SK-N-MC (cell line): ENCODE measurements around the gene MAGEA8.

Experiments
- EZH2 ChIP-seq: fragments of 200-600 bp; sonication (generic); IDR thresholded peaks from one replicate; pipeline ENCODE4 v1.6.1; 2017; ENCODE audit warnings: antibody characterized with exemption
- POLR2AphosphoS5 ChIP-seq: IDR thresholded peaks from 2 replicates; pipeline ENCODE4 v1.6.1; 2012; ENCODE audit warnings: mild to moderate bottlenecking, low read depth, low read length, borderline replicate concordance

DNA sequence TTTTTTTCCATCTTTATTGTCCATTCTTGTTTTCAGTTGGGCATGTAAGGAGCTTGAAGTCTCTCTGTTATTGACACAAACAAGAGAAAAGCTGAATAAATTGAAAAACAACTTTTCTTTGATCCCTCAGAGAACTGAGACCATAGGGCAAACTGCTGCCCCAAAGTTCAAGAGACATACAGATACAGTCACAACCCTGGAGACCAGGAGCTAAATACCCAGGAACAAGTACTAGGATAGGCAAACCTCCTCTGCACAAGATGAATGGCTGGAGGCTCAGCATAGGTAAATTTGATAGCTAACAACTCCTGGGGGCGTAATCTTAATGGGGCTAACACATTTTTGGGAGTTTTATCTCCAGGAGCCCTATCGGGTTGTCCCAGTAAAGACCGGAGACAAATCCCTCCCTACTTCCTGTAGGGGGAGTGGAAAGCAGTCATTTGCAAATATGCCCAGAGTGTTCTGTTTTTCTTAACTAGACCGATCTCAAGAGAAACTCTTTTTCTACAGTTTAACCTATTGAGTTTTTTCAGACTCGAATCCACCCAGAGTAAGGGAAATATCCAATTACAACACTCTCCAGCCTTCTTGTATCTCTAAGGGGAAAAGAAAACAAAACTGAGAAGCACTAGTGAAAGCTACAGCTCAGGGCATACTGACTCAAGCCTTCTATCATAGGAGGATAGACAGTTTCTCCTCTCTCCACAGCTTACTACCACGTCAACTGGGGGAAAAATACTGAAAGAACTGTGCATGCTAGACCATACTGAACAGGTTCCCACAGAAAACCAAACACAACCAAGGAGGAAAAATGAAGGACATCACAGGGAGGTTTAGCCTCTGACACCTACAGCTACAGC is 23.1 kb downstream of the MAGEA8 start:
- TF ChIP-seq POLR2AphosphoS5 (no peak), EZH2 (no peak)
